Measurements from ENCODE around the gene NFILZ. TPM values are rescaled to one million over a fixed set of nuclear protein-coding genes. Genes with fewer than 3 reads are reported as not detected.
A peak's percentile ranks its signal among the peaks of the same experiment; 100 is the strongest.

Gene NFILZ
- total RNA-seq, 2 donors from 2014 or later, result not detected

GRCh38 chr19:8608941-8609278 is 21.5 kb upstream of the NFILZ start:
- no peak for TF ChIP-seq CTCF (conservative IDR thresholded peaks at IDR 0.05)
- Histone ChIP-seq H3K4me3 (ENCODE audit: low read length) (peak overlapping the region; percentile 88), H3K36me3 (ENCODE audit: control insufficient read depth, insufficient read depth, low read length) (peaks cover 7% of the 10 kb centered on the region), H3K9ac (ENCODE audit: extremely low read depth, low read length, poor library complexity, severe bottlenecking) (peak overlapping the region; percentile 81), H3K9me3 (ENCODE audit: control insufficient read depth, low read length) (peaks cover 8% of the 10 kb centered on the region), H3K4me1 (ENCODE audit: control insufficient read depth, insufficient read depth, low read length) (no peaks in the 10 kb centered on the region), H3K27me3 (ENCODE audit: control insufficient read depth, insufficient read depth, low read length, poor library complexity, severe bottlenecking) (no peaks in the 10 kb centered on the region), H3K27ac (ENCODE audit: low read depth, low read length) (peak overlapping the region; percentile 74)
- Mint-ChIP-seq H3K4me1 (peaks cover 16% of the 10 kb centered on the region), H3K27ac (peak overlapping the region; percentile 38), H3K4me3 (peak overlapping the region; percentile 75), H3K9me3 (peaks cover 12% of the 10 kb centered on the region), H3K27me3 (ENCODE audit: insufficient read depth) (peaks cover 2% of the 10 kb centered on the region), H3K36me3 (ENCODE audit: low read depth) (peaks cover 5% of the 10 kb centered on the region)
- WGBS, 2 experiments (ENCODE audit: insufficient coverage in 1 of 2, insufficient read length in 1 of 2), result 73 to 78% methylated on average over 4 to 5 of the region's 5 CpGs
- DNase-seq, result no peak

- peaks cover 2% of the 10 kb centered on the region for H3K27me3 Mint-ChIP-seq (ENCODE audit: insufficient read depth)
- H3K9me3 ChIP-seq (ENCODE audit: control insufficient read depth, low read length), result peaks cover 6% of the 10 kb centered on the region
- H3K36me3 Mint-ChIP-seq (ENCODE audit: low read depth), result peaks cover 5% of the 10 kb centered on the region
- H3K4me1 Mint-ChIP-seq, result peaks cover 16% of the 10 kb centered on the region
- no peaks in the 10 kb centered on the region for H3K4me1 ChIP-seq (ENCODE audit: control insufficient read depth, insufficient read depth, low read length)
- no peaks in the 10 kb centered on the region for H3K27me3 ChIP-seq (ENCODE audit: control insufficient read depth, insufficient read depth, low read length, poor library complexity, severe bottlenecking)
- H3K27ac ChIP-seq (ENCODE audit: low read depth, low read length), result peak overlapping the region; percentile 74
- peak overlapping the region; percentile 76 for H3K27ac Mint-ChIP-seq
- H3K36me3 ChIP-seq (ENCODE audit: control insufficient read depth, insufficient read depth, low read length), result peaks cover 6% of the 10 kb centered on the region
- peaks cover 11% of the 10 kb centered on the region for H3K9me3 Mint-ChIP-seq
- peak; percentile 87 for DNase-seq
- peak overlapping the region; percentile 75 for H3K4me3 Mint-ChIP-seq
- peak overlapping the region; percentile 81 for H3K9ac ChIP-seq (ENCODE audit: extremely low read depth, low read length, poor library complexity, severe bottlenecking)
- peak; percentile 56 for TF ChIP-seq CTCF (conservative IDR thresholded peaks at IDR 0.05)
- peak overlapping the region; percentile 88 for H3K4me3 ChIP-seq (ENCODE audit: low read length)
- 3 to 7% methylated on average over 3 to 47 of the region's 47 CpGs for WGBS, 2 experiments (ENCODE audit: insufficient coverage in 1 of 2, insufficient read length in 1 of 2)
These were observed 21.0 kb upstream of the NFILZ start for GRCh38 chr19:8609279-8610040.

GRCh38 chr19:8610041-8610935 is 20.1 kb upstream of the NFILZ start, which contains the start of gene ADAMTS10:
ADAMTS10 (minus strand) TSS chr19:8610715; CDS start chr19:8605710, 5,005 bp downstream.
- peak within 1 kb of the TSS; percentile 75 for H3K4me3 Mint-ChIP-seq
- peak within 1 kb of the TSS; percentile 76 for H3K27ac Mint-ChIP-seq
- H3K9me3 Mint-ChIP-seq, result peaks cover 2% of the 10 kb centered on the region
- Histone ChIP-seq H3K27ac (ENCODE audit: low read depth, low read length) (peak within 1 kb of the TSS; percentile 74), H3K4me1 (ENCODE audit: control insufficient read depth, insufficient read depth, low read length) (no peaks in the 10 kb centered on the region), H3K9ac (ENCODE audit: extremely low read depth, low read length, poor library complexity, severe bottlenecking) (peak within 1 kb of the TSS; percentile 81), H3K27me3 (ENCODE audit: control insufficient read depth, insufficient read depth, low read length, poor library complexity, severe bottlenecking) (no peaks in the 10 kb centered on the region), H3K36me3 (ENCODE audit: control insufficient read depth, insufficient read depth, low read length) (no peaks in the 10 kb centered on the region), H3K4me3 (ENCODE audit: low read length) (peak within 1 kb of the TSS; percentile 88), H3K9me3 (ENCODE audit: control insufficient read depth, low read length) (no peaks in the 10 kb centered on the region)
- peaks cover 16% of the 10 kb centered on the region for H3K4me1 Mint-ChIP-seq
- DNase-seq, result peak; percentile 78
- H3K36me3 Mint-ChIP-seq (ENCODE audit: low read depth), result no peaks in the 10 kb centered on the region
- peaks cover 2% of the 10 kb centered on the region for H3K27me3 Mint-ChIP-seq (ENCODE audit: insufficient read depth)
- WGBS, 2 experiments (ENCODE audit: insufficient coverage in 1 of 2, insufficient read length in 1 of 2), result 1 to 3% methylated on average over 7 to 74 of the region's 74 CpGs
- TF ChIP-seq CTCF (conservative IDR thresholded peaks at IDR 0.05), result no peak
